Measurements from ENCODE around the gene DNMT3A. TPM values are rescaled to one million over a fixed set of nuclear protein-coding genes. Genes with fewer than 3 reads are reported as not detected.

DNMT3A gene
- total RNA-seq, 1 experiment from 2014 or later = 35.7 TPM

DNA sequence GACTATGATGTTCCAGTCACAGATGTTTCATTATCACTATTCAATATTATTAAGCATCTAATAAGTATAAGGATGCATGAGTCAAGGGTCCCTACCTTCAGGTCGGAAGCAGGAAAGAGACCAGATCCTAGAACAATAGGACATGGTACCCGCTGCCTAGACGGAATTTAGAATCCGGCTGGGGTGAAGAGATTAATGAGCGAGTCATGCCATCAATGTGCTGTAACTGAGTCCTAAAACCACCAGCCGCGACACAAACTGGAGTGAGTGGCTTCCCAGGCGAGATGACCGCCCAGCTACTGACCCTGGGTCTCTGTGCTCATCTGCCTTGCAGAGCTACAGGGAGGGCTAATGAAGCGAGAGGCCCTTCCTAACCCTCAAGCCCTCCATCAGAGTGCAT, 73.6 kb downstream of the DNMT3A start:
- BruUV-seq (replicated peaks) = no TSS peak
- no peaks in the 10 kb centered on the region for H3K4me1 Mint-ChIP-seq (ENCODE audit: low read depth, unreplicated experiment)
- no peak for DNase-seq
- no peaks in the 10 kb centered on the region for H3K9me3 Mint-ChIP-seq (ENCODE audit: low read depth, unreplicated experiment)
- H3K27me3 Mint-ChIP-seq (ENCODE audit: unreplicated experiment) = no peaks in the 10 kb centered on the region
- no peak overlapping the region for H3K27ac Mint-ChIP-seq (ENCODE audit: unreplicated experiment)
- intact Hi-C loops (cut with micrococcal nuclease; ENCODE audit: unreplicated experiment) = no loop called here
- TF ChIP-seq, protein P1, sequence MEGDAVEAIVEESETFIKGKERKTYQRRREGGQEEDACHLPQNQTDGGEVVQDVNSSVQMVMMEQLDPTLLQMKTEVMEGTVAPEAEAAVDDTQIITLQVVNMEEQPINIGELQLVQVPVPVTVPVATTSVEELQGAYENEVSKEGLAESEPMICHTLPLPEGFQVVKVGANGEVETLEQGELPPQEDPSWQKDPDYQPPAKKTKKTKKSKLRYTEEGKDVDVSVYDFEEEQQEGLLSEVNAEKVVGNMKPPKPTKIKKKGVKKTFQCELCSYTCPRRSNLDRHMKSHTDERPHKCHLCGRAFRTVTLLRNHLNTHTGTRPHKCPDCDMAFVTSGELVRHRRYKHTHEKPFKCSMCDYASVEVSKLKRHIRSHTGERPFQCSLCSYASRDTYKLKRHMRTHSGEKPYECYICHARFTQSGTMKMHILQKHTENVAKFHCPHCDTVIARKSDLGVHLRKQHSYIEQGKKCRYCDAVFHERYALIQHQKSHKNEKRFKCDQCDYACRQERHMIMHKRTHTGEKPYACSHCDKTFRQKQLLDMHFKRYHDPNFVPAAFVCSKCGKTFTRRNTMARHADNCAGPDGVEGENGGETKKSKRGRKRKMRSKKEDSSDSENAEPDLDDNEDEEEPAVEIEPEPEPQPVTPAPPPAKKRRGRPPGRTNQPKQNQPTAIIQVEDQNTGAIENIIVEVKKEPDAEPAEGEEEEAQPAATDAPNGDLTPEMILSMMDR (IDR thresholded peaks at IDR 0.05; ENCODE audit: unreplicated experiment) = no peak
- H3K4me3 Mint-ChIP-seq (ENCODE audit: low read depth, unreplicated experiment) = no peak overlapping the region
- H3K36me3 Mint-ChIP-seq (ENCODE audit: insufficient read depth, unreplicated experiment) = no peaks in the 10 kb centered on the region
- CTCF ChIA-PET = no interaction called here

- Mint-ChIP-seq H3K36me3 (ENCODE audit: insufficient read depth, unreplicated experiment) (no peaks in the 10 kb centered on the region), H3K27ac (ENCODE audit: unreplicated experiment) (no peak overlapping the region), H3K9me3 (ENCODE audit: low read depth, unreplicated experiment) (no peaks in the 10 kb centered on the region), H3K4me3 (ENCODE audit: low read depth, unreplicated experiment) (no peak overlapping the region), H3K4me1 (ENCODE audit: low read depth, unreplicated experiment) (no peaks in the 10 kb centered on the region), H3K27me3 (ENCODE audit: unreplicated experiment) (no peaks in the 10 kb centered on the region)
- no peak for DNase-seq
- no TSS peak for BruUV-seq (replicated peaks)
- intact Hi-C loops (cut with micrococcal nuclease; ENCODE audit: unreplicated experiment) = no loop called here
- TF ChIP-seq, protein P1 (IDR thresholded peaks at IDR 0.05; ENCODE audit: unreplicated experiment) = no peak
- CTCF ChIA-PET = interaction anchor here (0.8 kb wide), 1 partner anchor 409 kb away, joined by 4 read pairs; no protein-coding TSS in a partner anchor
These were observed 75.3 kb downstream of the DNMT3A start for GRCh38 chr2:25266399-25266798.

DNA sequence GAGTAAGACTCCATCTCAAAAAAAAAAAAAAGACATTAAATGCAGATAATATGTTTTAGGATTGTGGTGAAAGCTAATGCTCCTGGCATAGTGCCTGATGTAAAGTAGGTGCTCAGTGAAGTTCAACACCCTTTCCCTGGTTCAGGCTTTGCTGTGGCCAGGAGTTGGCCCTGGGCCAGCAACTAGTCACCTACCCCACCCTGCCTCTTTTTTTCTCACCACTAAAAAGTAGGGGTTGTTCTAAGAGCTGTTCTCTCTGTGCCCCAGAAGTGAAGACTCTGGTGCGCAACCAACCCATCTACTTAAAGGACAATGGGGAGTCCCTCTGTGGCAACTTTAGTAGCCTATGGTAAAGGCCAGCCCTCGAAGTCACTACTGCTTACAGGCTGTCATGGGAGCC, 75.9 kb downstream of the DNMT3A start:
- no peaks in the 10 kb centered on the region for H3K27me3 Mint-ChIP-seq (ENCODE audit: unreplicated experiment)
- DNase-seq = no peak
- H3K4me3 Mint-ChIP-seq (ENCODE audit: low read depth, unreplicated experiment) = no peak overlapping the region
- H3K4me1 Mint-ChIP-seq (ENCODE audit: low read depth, unreplicated experiment) = no peaks in the 10 kb centered on the region
- CTCF ChIA-PET = interaction anchor here (0.6 to 0.8 kb wide), 2 partner anchors 12 to 410 kb away, joined by 4 read pairs; no protein-coding TSS in a partner anchor
- no peak overlapping the region for H3K27ac Mint-ChIP-seq (ENCODE audit: unreplicated experiment)
- intact Hi-C loops (cut with micrococcal nuclease; ENCODE audit: unreplicated experiment) = no loop called here
- BruUV-seq (replicated peaks) = no TSS peak
- H3K36me3 Mint-ChIP-seq (ENCODE audit: insufficient read depth, unreplicated experiment) = no peaks in the 10 kb centered on the region
- TF ChIP-seq, protein P1 (IDR thresholded peaks at IDR 0.05; ENCODE audit: unreplicated experiment) = no peak
- no peaks in the 10 kb centered on the region for H3K9me3 Mint-ChIP-seq (ENCODE audit: low read depth, unreplicated experiment)

GRCh38 chr2:25265001-25265400, 76.7 kb downstream of the DNMT3A start:
- Mint-ChIP-seq H3K27ac (ENCODE audit: unreplicated experiment) (no peak overlapping the region), H3K4me1 (ENCODE audit: low read depth, unreplicated experiment) (no peaks in the 10 kb centered on the region), H3K4me3 (ENCODE audit: low read depth, unreplicated experiment) (no peak overlapping the region), H3K9me3 (ENCODE audit: low read depth, unreplicated experiment) (no peaks in the 10 kb centered on the region), H3K36me3 (ENCODE audit: insufficient read depth, unreplicated experiment) (no peaks in the 10 kb centered on the region), H3K27me3 (ENCODE audit: unreplicated experiment) (no peaks in the 10 kb centered on the region)
- intact Hi-C loops (cut with micrococcal nuclease; ENCODE audit: unreplicated experiment) = no loop called here
- CTCF ChIA-PET = no interaction called here
- TF ChIP-seq, protein P1 (IDR thresholded peaks at IDR 0.05; ENCODE audit: unreplicated experiment) = no peak
- no peak for DNase-seq
- no TSS peak for BruUV-seq (replicated peaks)

Data from Calu3 (cell line).